ENCODE measurements around the gene CNN1. TPM values are rescaled to one million over a fixed set of nuclear protein-coding genes. Genes with fewer than 3 reads are reported as not detected.

CNN1 gene
- total and polyA plus RNA-seq, 2 of the 13 experiments (the other 11 are each of a cell fraction or from before 2014, with no cell fraction given) = 0.70 to 1.1 TPM

DNA sequence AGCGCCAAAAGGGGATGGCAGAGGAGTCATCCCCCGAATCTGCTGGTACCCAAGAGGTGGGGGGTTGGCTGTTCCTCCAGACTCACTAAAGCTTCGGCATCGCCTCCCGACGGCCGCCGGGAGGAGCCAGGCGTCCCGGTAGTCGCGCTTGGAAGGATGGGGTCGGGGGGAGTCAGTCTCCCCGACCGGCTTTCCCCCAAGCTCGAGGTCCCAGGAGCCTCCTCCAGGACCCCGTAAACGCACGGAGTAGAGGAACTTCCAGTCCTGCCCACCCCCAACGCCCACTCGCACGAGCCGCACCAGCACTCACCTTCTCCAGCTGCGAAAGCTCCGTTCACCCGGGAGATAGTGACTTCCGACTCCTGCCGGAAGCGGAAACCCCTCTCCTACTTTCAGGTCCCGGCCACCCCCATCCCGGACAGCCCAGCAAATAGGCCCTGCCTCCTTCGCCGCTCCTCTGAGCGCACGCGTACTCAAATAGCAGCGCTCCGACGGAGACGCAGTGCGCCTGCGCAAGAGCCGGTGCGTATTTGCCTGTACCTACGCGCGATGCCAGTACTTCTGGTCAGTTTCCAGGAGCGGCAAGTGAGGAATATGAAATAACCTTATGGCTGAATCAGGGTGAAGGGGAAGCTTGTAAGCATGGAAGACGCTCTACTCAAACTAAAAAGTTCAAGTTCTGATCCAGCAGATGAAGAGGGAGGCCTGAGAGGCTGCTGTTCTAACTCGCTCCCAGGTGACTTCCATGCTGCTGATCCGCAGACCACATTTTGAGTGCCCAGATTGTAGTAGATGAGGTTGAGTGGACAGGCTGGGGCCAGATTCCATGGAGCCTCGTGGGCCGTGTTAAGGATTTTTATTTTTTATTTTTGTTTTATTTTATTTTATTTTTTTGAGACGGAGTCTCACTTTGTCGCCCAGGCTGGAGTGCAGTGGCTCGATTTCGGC lies 20.5 kb downstream of the CNN1 start, which contains the start of gene ELOF1 (continued):
- TF ChIP-seq, protein P1, sequence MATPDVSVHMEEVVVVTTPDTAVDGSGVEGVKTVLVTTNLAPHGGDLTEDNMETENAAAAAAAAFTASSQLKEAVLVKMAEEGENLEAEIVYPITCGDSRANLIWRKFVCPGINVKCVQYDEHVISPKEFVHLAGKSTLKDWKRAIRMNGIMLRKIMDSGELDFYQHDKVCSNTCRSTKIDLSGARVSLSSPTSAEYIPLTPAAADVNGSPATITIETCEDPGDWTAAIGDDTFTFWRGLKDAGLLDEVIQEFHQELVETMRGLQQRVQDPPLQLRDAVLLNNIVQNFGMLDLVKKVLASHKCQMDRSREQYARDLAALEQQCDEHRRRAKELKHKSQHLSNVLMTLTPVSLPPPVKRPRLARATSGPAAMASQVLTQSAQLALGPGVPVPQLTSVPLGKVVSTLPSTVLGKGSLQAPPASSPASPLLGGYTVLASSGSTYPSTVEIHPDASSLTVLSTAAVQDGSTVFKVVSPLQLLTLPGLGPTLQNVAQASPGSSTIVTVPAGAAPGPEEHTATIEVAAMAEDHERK (CRISPR knock-in tag; IDR thresholded peaks at IDR 0.05; ENCODE audit: low read depth) = no peak
- TF ChIP-seq CCDC6 (CRISPR knock-in tag; IDR thresholded peaks at IDR 0.05) = 0 out of 2 replicates have a peak, but pooled peaks have one; percentile 13
- TF ChIP-seq, protein P2, sequence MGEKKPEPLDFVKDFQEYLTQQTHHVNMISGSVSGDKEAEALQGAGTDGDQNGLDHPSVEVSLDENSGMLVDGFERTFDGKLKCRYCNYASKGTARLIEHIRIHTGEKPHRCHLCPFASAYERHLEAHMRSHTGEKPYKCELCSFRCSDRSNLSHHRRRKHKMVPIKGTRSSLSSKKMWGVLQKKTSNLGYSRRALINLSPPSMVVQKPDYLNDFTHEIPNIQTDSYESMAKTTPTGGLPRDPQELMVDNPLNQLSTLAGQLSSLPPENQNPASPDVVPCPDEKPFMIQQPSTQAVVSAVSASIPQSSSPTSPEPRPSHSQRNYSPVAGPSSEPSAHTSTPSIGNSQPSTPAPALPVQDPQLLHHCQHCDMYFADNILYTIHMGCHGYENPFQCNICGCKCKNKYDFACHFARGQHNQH (CRISPR knock-in tag; IDR thresholded peaks at IDR 0.05) = no peak
- TF ChIP-seq FOSL2 (CRISPR knock-in tag; IDR thresholded peaks at IDR 0.05) = no peak
- TF ChIP-seq PAX8 (CRISPR knock-in tag; IDR thresholded peaks at IDR 0.05; ENCODE audit: borderline replicate concordance) = no peak
- TF ChIP-seq ZFAT (CRISPR knock-in tag; conservative IDR thresholded peaks at IDR 0.05) = no peak
- no peak for TF ChIP-seq U2AF2 (IDR thresholded peaks at IDR 0.05; ENCODE audit: low read depth, low read length)
- TF ChIP-seq STAT5B (CRISPR knock-in tag; IDR thresholded peaks at IDR 0.05) = no peak
- TF ChIP-seq SNAI1 (CRISPR knock-in tag; IDR thresholded peaks at IDR 0.05; ENCODE audit: borderline replicate concordance) = no peak
- TF ChIP-seq HNRNPL (IDR thresholded peaks at IDR 0.05; ENCODE audit: low read depth, low read length) = no peak
- peak; percentile 43; the same call in 1 of the 2 replicates for TF ChIP-seq ZNF547 (CRISPR knock-in tag; IDR thresholded peaks at IDR 0.05)
- no peak; the same call in 1 of the 2 replicates for TF ChIP-seq NRL (CRISPR knock-in tag; IDR thresholded peaks at IDR 0.05; ENCODE audit: borderline replicate concordance)
- no peak for TF ChIP-seq ZFP1 (CRISPR knock-in tag; IDR thresholded peaks at IDR 0.05)
- TF ChIP-seq, protein P3, sequence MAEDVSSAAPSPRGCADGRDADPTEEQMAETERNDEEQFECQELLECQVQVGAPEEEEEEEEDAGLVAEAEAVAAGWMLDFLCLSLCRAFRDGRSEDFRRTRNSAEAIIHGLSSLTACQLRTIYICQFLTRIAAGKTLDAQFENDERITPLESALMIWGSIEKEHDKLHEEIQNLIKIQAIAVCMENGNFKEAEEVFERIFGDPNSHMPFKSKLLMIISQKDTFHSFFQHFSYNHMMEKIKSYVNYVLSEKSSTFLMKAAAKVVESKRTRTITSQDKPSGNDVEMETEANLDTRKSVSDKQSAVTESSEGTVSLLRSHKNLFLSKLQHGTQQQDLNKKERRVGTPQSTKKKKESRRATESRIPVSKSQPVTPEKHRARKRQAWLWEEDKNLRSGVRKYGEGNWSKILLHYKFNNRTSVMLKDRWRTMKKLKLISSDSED (CRISPR knock-in tag; IDR thresholded peaks at IDR 0.05) = no peak
- TF ChIP-seq ZNF468 (CRISPR knock-in tag; IDR thresholded peaks at IDR 0.05) = no peak
- TF ChIP-seq ZNF343 (CRISPR knock-in tag; IDR thresholded peaks at IDR 0.05) = no peak
- TF ChIP-seq, protein P4, sequence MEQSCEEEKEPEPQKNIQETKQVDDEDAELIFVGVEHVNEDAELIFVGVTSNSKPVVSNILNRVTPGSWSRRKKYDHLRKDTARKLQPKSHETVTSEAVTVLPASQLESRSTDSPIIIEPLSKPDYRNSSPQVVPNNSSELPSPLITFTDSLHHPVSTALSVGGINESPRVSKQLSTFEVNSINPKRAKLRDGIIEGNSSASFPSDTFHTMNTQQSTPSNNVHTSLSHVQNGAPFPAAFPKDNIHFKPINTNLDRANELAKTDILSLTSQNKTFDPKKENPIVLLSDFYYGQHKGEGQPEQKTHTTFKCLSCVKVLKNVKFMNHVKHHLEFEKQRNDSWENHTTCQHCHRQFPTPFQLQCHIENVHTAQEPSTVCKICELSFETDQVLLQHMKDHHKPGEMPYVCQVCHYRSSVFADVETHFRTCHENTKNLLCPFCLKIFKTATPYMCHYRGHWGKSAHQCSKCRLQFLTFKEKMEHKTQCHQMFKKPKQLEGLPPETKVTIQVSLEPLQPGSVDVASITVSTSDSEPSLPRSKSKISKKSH (CRISPR knock-in tag; IDR thresholded peaks at IDR 0.05; ENCODE audit: borderline replicate concordance) = 0 out of 2 replicates have a peak, but pooled peaks have one; percentile 26
- no peak for TF ChIP-seq JUNB (CRISPR knock-in tag; IDR thresholded peaks at IDR 0.05; ENCODE audit: borderline replicate concordance)
- no peak for TF ChIP-seq DNMT1 (CRISPR knock-in tag; IDR thresholded peaks at IDR 0.05)
- peak; percentile 72; the same call in 1 of the 2 replicates for TF ChIP-seq KDM5A (IDR thresholded peaks at IDR 0.05; ENCODE audit: borderline replicate concordance, low read length)
- no peak for TF ChIP-seq MATR3 (CRISPR knock-in tag; IDR thresholded peaks at IDR 0.05)
- no peak for TF ChIP-seq ZSCAN25 (CRISPR knock-in tag; IDR thresholded peaks at IDR 0.05)
- no peak for TF ChIP-seq RNF2 (conservative IDR thresholded peaks at IDR 0.05; ENCODE audit: low read depth)
- TF ChIP-seq KLF11 (CRISPR knock-in tag; IDR thresholded peaks at IDR 0.05) = 0 out of 2 replicates have a peak, but pooled peaks have one; percentile 51
- no peak for TF ChIP-seq FOSL1 (CRISPR knock-in tag; IDR thresholded peaks at IDR 0.05; ENCODE audit: borderline replicate concordance)

All from HepG2 (cell line).